Measurements from ENCODE around the gene AKT2.

Gene AKT2

GRCh38 chr19:40214936-40215335 is 70.2 kb downstream of the AKT2 start:
- Histone ChIP-seq H3K4me3 (ENCODE audit: severe bottlenecking) (no peak overlapping the region), H3K4me1 (ENCODE audit: insufficient read depth, poor library complexity, severe bottlenecking) (no peaks in the 10 kb centered on the region), H3K36me3 (ENCODE audit: low read depth) (0 out of 2 replicates have a peak, but pooled peaks cover 3% of the 10 kb centered on the region), H3K27me3 (ENCODE audit: insufficient read depth, poor library complexity, severe bottlenecking) (peaks cover 33% of the 10 kb centered on the region), H3K9me3 (ENCODE audit: severe bottlenecking) (no peaks in the 10 kb centered on the region), H3K27ac (ENCODE audit: poor library complexity, severe bottlenecking) (no peak overlapping the region)
- ATAC-seq (ENCODE audit: low read depth) (no peak), DNase-seq (ENCODE audit: low spot score) (no peak)
- no peak for TF ChIP-seq CTCF (IDR thresholded peaks at IDR 0.05; ENCODE audit: poor library complexity, severe bottlenecking)

DNA sequence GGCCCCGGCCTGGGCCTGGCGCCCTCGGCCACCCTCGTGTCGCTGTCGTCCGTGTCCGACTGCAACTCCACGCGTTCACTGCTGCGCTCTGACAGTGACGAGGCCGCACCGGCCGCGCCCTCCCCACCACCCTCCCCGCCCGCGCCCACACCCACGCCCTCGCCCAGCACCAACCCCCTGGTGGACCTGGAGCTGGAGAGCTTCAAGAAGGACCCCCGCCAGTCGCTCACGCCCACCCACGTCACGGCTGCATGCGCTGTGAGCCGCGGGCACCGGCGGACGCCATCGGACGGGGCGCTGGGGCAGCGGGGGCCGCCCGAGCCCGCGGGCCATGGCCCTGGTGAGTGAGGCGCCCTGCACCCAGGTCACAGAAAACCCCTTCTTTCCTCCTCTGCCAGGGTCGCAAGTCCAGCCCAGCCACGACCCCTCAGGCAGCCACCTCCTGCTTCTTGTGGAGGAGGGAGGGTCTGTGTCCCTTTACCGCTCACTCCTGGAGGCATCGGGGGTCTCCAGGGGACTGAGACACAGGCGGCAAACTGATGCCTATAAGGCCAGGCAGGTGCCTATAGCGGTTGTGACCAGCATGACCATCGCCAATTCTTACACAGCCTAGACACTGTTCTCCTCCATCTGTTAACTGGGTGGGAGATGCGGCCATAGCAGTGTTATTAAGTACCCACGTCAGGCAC is 71.1 kb downstream of the AKT2 start:
- ATAC-seq (ENCODE audit: low read depth) (no peak), DNase-seq (ENCODE audit: low spot score) (no peak)
- H3K36me3 ChIP-seq (ENCODE audit: low read depth), result 0 out of 2 replicates have a peak, but pooled peaks cover 6% of the 10 kb centered on the region
- no peak overlapping the region for H3K27ac ChIP-seq (ENCODE audit: poor library complexity, severe bottlenecking)
- no peak for TF ChIP-seq CTCF (IDR thresholded peaks at IDR 0.05; ENCODE audit: poor library complexity, severe bottlenecking)
- no peaks in the 10 kb centered on the region for H3K4me1 ChIP-seq (ENCODE audit: insufficient read depth, poor library complexity, severe bottlenecking)
- H3K4me3 ChIP-seq (ENCODE audit: severe bottlenecking), result no peak overlapping the region
- peaks cover 30% of the 10 kb centered on the region for H3K27me3 ChIP-seq (ENCODE audit: insufficient read depth, poor library complexity, severe bottlenecking)
- H3K9me3 ChIP-seq (ENCODE audit: severe bottlenecking), result no peaks in the 10 kb centered on the region

DNA sequence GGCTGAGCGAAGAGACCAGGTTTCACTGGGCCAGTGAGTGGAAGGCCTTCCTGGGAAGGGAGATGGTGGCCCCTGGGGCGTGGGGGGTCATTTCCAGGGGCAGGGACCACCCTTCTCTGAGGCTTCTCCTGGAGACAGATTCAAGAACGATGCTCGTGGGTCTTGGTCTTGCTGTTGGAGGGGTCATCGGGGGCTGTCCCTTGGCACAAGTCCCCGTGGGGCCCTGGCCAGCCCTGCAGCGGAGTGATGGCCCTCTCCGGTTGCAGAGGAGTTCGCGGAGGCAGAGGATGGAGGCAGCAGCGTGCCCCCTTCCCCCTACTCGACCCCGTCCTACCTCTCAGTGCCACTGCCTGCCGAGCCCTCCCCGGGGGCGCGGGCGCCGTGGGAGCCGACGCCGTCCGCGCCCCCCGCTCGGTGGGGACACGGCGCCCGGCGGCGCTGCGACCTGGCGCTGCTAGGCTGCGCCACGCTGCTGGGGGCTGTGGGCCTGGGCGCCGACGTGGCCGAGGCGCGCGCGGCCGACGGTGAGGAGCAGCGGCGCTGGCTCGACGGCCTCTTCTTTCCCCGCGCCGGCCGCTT is 71.8 kb downstream of the AKT2 start:
- H3K4me1 ChIP-seq (ENCODE audit: insufficient read depth, poor library complexity, severe bottlenecking), result no peaks in the 10 kb centered on the region
- peaks cover 23% of the 10 kb centered on the region for H3K27me3 ChIP-seq (ENCODE audit: insufficient read depth, poor library complexity, severe bottlenecking)
- H3K27ac ChIP-seq (ENCODE audit: poor library complexity, severe bottlenecking), result no peak overlapping the region
- no peak overlapping the region for H3K4me3 ChIP-seq (ENCODE audit: severe bottlenecking)
- ATAC-seq (ENCODE audit: low read depth) (no peak), DNase-seq (ENCODE audit: low spot score) (no peak)
- TF ChIP-seq CTCF (IDR thresholded peaks at IDR 0.05; ENCODE audit: poor library complexity, severe bottlenecking), result no peak
- no peaks in the 10 kb centered on the region for H3K9me3 ChIP-seq (ENCODE audit: severe bottlenecking)
- H3K36me3 ChIP-seq (ENCODE audit: low read depth), result 0 out of 2 replicates have a peak, but pooled peaks cover 6% of the 10 kb centered on the region

GRCh38 chr19:40210889-40211288 is 74.3 kb downstream of the AKT2 start:
- DNase-seq (ENCODE audit: low spot score) (no peak), ATAC-seq (ENCODE audit: low read depth) (no peak)
- H3K9me3 ChIP-seq (ENCODE audit: severe bottlenecking), result no peaks in the 10 kb centered on the region
- H3K36me3 ChIP-seq (ENCODE audit: low read depth), result 0 out of 2 replicates have a peak, but pooled peaks cover 6% of the 10 kb centered on the region
- H3K27ac ChIP-seq (ENCODE audit: poor library complexity, severe bottlenecking), result no peak overlapping the region
- H3K27me3 ChIP-seq (ENCODE audit: insufficient read depth, poor library complexity, severe bottlenecking), result peaks cover under 1% of the 10 kb centered on the region
- no peaks in the 10 kb centered on the region for H3K4me1 ChIP-seq (ENCODE audit: insufficient read depth, poor library complexity, severe bottlenecking)
- no peak overlapping the region for H3K4me3 ChIP-seq (ENCODE audit: severe bottlenecking)
- TF ChIP-seq CTCF (IDR thresholded peaks at IDR 0.05; ENCODE audit: poor library complexity, severe bottlenecking), result no peak

DNA sequence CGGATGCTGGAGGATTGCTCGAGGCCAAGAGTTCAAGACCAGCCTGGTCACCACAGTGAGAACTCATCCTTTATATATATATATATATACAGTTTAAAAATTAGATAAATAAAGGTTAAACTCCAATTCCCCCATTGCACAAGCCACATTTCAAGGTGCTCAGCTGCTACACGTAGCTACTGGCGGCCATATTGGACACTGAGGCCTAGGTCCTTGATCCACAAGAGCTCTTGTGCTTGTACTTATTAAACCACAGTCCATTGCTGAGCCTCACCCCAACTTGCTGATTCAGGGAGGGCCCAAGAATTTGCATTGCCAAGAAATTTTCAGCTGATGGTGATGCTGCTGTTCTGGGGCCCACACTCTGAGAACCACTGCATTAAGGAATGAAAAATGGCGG is 76.5 kb downstream of the AKT2 start:
- H3K36me3 ChIP-seq (ENCODE audit: low read depth), result peaks cover 9% of the 10 kb centered on the region
- H3K27me3 ChIP-seq (ENCODE audit: insufficient read depth, poor library complexity, severe bottlenecking), result no peaks in the 10 kb centered on the region
- H3K4me1 ChIP-seq (ENCODE audit: insufficient read depth, poor library complexity, severe bottlenecking), result no peaks in the 10 kb centered on the region
- H3K27ac ChIP-seq (ENCODE audit: poor library complexity, severe bottlenecking), result no peak overlapping the region
- DNase-seq (ENCODE audit: low spot score) (no peak), ATAC-seq (ENCODE audit: low read depth) (no peak)
- H3K4me3 ChIP-seq (ENCODE audit: severe bottlenecking), result no peak overlapping the region
- no peak for TF ChIP-seq CTCF (IDR thresholded peaks at IDR 0.05; ENCODE audit: poor library complexity, severe bottlenecking)
- H3K9me3 ChIP-seq (ENCODE audit: severe bottlenecking), result no peaks in the 10 kb centered on the region
